ENCODE results near the gene LAIR2. TPM values are rescaled to one million over a fixed set of nuclear protein-coding genes. Genes with fewer than 3 reads are reported as not detected.

Gene LAIR2, protein sequence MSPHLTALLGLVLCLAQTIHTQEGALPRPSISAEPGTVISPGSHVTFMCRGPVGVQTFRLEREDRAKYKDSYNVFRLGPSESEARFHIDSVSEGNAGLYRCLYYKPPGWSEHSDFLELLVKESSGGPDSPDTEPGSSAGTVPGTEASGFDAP
- total RNA-seq: 1 to 10 TPM in 1 of 4 donors, not detected in 3; 3.2 TPM

DNA sequence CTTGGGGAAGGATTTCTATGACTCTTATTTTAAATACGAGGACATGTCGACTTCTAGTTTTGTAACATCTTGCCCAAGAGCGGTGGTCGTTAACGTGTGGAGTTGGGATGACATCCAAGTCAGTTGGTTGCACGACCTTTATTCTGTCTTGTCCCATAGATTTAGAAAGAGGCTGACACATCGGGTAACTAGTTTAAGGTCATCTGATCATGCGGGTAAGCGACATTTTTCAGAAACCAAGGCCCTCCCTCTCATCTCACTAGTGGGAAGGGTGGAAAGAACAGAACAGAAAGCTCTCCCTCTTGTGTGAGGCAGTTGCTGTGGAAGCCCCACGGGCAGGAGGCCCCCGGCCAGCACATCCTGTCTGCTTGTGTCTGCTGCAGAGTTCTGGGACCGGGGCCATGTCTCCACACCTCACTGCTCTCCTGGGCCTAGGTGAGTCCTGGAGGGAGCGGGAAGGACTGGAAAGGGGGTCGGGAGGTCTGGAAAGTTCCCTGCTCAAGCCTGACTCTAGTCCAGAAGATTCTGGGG lies at the start of gene LAIR2:
Gene LAIR2 (plus strand): TSS at position 314 of the 531 bp plus-strand sequence. CDS start 88 bp downstream, at position 402.
- intact Hi-C loops (cut with DNase I; ENCODE audit: low total_unique reads): no loop called here
- in situ Hi-C loops (cut with MboI; ENCODE audit: low pct_ligation_motif_present in 1 of 4, low pct_unique_long_range_greater_than_20kb in 1 of 4, low sequenced_read_pairs in 3 of 4): no loop called here
- WGBS, 2 donors (ENCODE audit: low coverage in 1 of 2): 69 to 100% methylated on average over 4 to 13 of the region's 14 CpGs

DNA sequence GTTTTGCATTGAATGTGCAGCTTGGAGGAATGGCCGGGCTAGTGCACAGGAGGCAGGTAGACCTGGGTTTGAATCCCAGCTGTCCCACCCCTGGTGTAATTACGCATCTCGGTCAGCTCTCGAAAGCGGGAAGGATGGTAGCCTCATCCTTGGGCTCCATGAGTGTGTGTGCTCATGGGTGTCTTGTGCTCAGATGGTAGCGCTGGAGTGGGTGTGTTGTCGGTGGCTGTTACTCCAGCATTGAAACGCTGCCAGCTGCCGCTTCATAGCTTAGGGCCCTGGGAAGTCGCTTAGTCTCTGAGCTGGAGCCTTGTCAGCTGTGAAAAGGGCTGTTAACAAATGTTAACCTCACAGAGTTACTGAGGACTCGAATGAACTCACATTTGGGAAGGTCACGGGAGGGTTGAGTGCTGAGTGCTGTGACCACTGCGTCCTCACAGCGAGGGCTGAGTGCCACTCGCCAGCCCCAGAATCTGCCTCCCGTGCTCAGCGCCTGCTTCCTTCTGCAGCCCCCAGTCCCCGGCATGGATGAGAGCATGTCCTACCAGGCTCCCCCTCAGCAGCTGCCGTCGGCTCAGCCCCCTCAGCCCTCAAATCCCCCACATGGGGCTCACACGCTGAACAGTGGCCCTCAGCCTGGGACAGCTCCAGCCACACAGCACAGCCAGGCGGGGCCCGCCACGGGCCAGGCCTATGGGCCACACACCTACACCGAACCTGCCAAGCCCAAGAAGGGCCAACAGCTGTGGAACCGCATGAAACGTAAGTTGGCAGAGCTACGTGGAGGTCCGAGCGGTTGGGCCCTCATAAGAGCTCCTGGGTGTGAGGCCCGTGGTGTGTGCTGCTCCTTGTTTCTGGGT lies 48.5 kb upstream of the LAIR2 start:
- no peak for TF ChIP-seq EP300 (IDR thresholded peaks at IDR 0.05; ENCODE audit: low read depth)
- TF ChIP-seq POLR2AphosphoS5 (IDR thresholded peaks at IDR 0.05): no peak
- TF ChIP-seq CTCF (IDR thresholded peaks at IDR 0.05): no peak
- no peak for TF ChIP-seq POLR2A (IDR thresholded peaks at IDR 0.05)
- in situ Hi-C loops (cut with MboI; ENCODE audit: low pct_ligation_motif_present in 1 of 4, low pct_unique_long_range_greater_than_20kb in 1 of 4, low sequenced_read_pairs in 3 of 4) (no loop called here), intact Hi-C loops (cut with DNase I; ENCODE audit: low total_unique reads) (no loop called here)
- Histone ChIP-seq H3K4me3 (no peak overlapping the region), H3K27ac (no peak overlapping the region), H3K4me1 (peaks cover 17 to 23% (median 18%) of the 10 kb centered on the region in 4 donors), H3K36me3 (peaks cover 0 to 77% (median 37%) of the 10 kb centered on the region in 4 donors), H3K9me3 (no peaks in the 10 kb centered on the region), H3K27me3 (no peaks in the 10 kb centered on the region)
- no peak for DNase-seq
- WGBS, 2 donors (ENCODE audit: low coverage in 1 of 2): 92% methylated on average over 22 of the region's 31 CpGs; no CpG with 5 or more reads in 1 of the 2 donors

More for the DNA sequence above, at the start of gene LAIR2:
- H3K27ac ChIP-seq: no peak within 1 kb of the TSS
- H3K4me1 ChIP-seq: no peaks in the 10 kb centered on the region
- TF ChIP-seq EP300 (IDR thresholded peaks at IDR 0.05; ENCODE audit: low read depth) (no peak), POLR2A (IDR thresholded peaks at IDR 0.05) (no peak), CTCF (IDR thresholded peaks at IDR 0.05) (no peak), POLR2AphosphoS5 (IDR thresholded peaks at IDR 0.05) (no peak)
- no peaks in the 10 kb centered on the region for H3K9me3 ChIP-seq
- H3K36me3 ChIP-seq: no peaks in the 10 kb centered on the region
- H3K27me3 ChIP-seq: peaks cover 10% of the 10 kb centered on the region
- no peak for DNase-seq
- H3K4me3 ChIP-seq: no peak within 1 kb of the TSS

- 92 to 100% methylated on average over 1 to 33 of the region's 33 CpGs for WGBS, 2 donors (ENCODE audit: low coverage in 1 of 2)
- no peak overlapping the region for H3K27ac ChIP-seq
- intact Hi-C loops (cut with DNase I; ENCODE audit: low total_unique reads) (no loop called here), in situ Hi-C loops (cut with MboI; ENCODE audit: low pct_ligation_motif_present in 1 of 4, low pct_unique_long_range_greater_than_20kb in 1 of 4, low sequenced_read_pairs in 3 of 4) (no loop called here)
- H3K9me3 ChIP-seq: no peaks in the 10 kb centered on the region
- H3K4me3 ChIP-seq: no peak overlapping the region
- H3K27me3 ChIP-seq: no peaks in the 10 kb centered on the region
- peaks cover 0 to 79% (median 37%) of the 10 kb centered on the region in 4 donors for H3K36me3 ChIP-seq
- peaks cover 14 to 21% (median 16%) of the 10 kb centered on the region in 4 donors for H3K4me1 ChIP-seq
- DNase-seq: no peak
- TF ChIP-seq POLR2A (IDR thresholded peaks at IDR 0.05) (no peak), POLR2AphosphoS5 (IDR thresholded peaks at IDR 0.05) (no peak), EP300 (IDR thresholded peaks at IDR 0.05; ENCODE audit: low read depth) (no peak), CTCF (IDR thresholded peaks at IDR 0.05) (no peak)
These were observed 47.6 kb upstream of the LAIR2 start for GRCh38 chr19:54454781-54455675.
